B cell (primary cell): ENCODE measurements around the gene WNT9A. TPM values are rescaled to one million over a fixed set of nuclear protein-coding genes. Genes with fewer than 3 reads are reported as not detected.

Experiments used
- ATAC-seq: fragments of 200-7000 bp; cut with Tn5 transposase; one replicate; pipeline ENCODE4 v1.10.0; 2021; ENCODE audit warnings: low read depth, mild to moderate bottlenecking, moderate number of reproducible peaks, moderate library complexity
- CTCF ChIA-PET: fragments of 350-600 bp; sonication (Branson Sonifier 250); formaldehyde crosslinking; loops from one replicate; lab custom pipeline; 2021; ENCODE audit warnings: antibody characterized with exemption, inconsistent platforms; lab: Charles Lee
- POLR2A ChIA-PET: fragments of 350-600 bp; sonication (Branson Sonifier 250); formaldehyde crosslinking; loops from one replicate; lab custom pipeline; 2021; ENCODE audit warnings: antibody characterized with exemption; lab: Charles Lee
- DNase-seq: peaks from one replicate; pipeline ENCODE4 v3.0.0; 2013
- H2AFZ ChIP-seq: 2 replicates; pipeline ENCODE4 v1.6.1; 2012; ENCODE audit warnings: mild to moderate bottlenecking, low read depth, low read length; ENCODE audit not compliant: insufficient read depth, poor library complexity, severe bottlenecking
- H3K27ac ChIP-seq, 2 donors: 1 replicate in 1 of 2; 2 replicates in 1 of 2; pipeline ENCODE4 v1.5.1; 2012 to 2013; ENCODE audit warnings: low read length in 2 of 2, mild to moderate bottlenecking in 2 of 2, moderate library complexity in 1 of 2
- H3K27me3 ChIP-seq, 4 experiments: fragments of 200-600 bp in 1 of 4; sonication (generic) in 1 of 4; replicated peaks in 1 of 4; 1 replicate in 2 of 4; 2 replicates in 2 of 4; pipeline versions ENCODE4 v1.6.1 to v1.7.0; 2013 to 2016; ENCODE audit warnings: low read length in 3 of 4, mild to moderate bottlenecking in 2 of 4, mixed read lengths in 1 of 4, moderate library complexity in 1 of 4; ENCODE audit not compliant: insufficient read depth in 4 of 4, control insufficient read depth in 3 of 4; ENCODE audit errors: control extremely low read depth in 1 of 4
- H3K36me3 ChIP-seq, 2 experiments: replicated peaks in 1 of 2; 1 replicate in 1 of 2; 2 replicates in 1 of 2; pipeline versions ENCODE4 v1.6.1 to v1.7.1; 2013; ENCODE audit warnings: low read length in 1 of 2; ENCODE audit not compliant: insufficient read depth in 2 of 2, control insufficient read depth in 1 of 2; ENCODE audit errors: control extremely low read depth in 1 of 2, extremely low read depth in 1 of 2
- H3K4me1 ChIP-seq, 2 donors: fragments of 200-600 bp in 1 of 2; sonication (generic) in 1 of 2; 1 replicate in 1 of 2; 2 replicates in 1 of 2; pipeline versions ENCODE4 v1.5.1 to v1.6.1; 2013 to 2017; ENCODE audit warnings: low read length in 2 of 2; ENCODE audit not compliant: control insufficient read depth in 2 of 2, insufficient read depth in 2 of 2
- H3K4me2 ChIP-seq: replicated peaks from 2 replicates; pipeline ENCODE3; 2012; ENCODE audit warnings: mild to moderate bottlenecking, low read depth, low read length; ENCODE audit not compliant: poor library complexity, severe bottlenecking
- H3K4me3 ChIP-seq, 5 experiments: fragments of 200-600 bp in 1 of 5; sonication (generic) in 1 of 5; 1 replicate in 3 of 5; 2 replicates in 2 of 5; pipeline versions ENCODE4 v1.5.1 to v1.7.0; 2011 to 2016; ENCODE audit warnings: low read length in 4 of 5, mild to moderate bottlenecking in 4 of 5, low read depth in 2 of 5, control low read depth in 1 of 5, moderate library complexity in 1 of 5; ENCODE audit not compliant: insufficient read depth in 1 of 5; ENCODE audit errors: control extremely low read depth in 1 of 5, extremely low read depth in 1 of 5
- H3K79me2 ChIP-seq: fragments of 200-600 bp; sonication (generic); one replicate; pipeline ENCODE4 v1.6.0; 2016; ENCODE audit warnings: low read length; ENCODE audit not compliant: control insufficient read depth, insufficient read depth
- H3K9ac ChIP-seq: fragments of 200-600 bp; sonication (generic); 2 replicates; pipeline ENCODE4 v1.6.1; 2017; ENCODE audit warnings: mild to moderate bottlenecking, low read length, moderate library complexity
- H3K9me3 ChIP-seq, 3 donors: one replicate each; pipeline versions ENCODE4 v1.6.1 to v1.7.1; 2013; ENCODE audit warnings: low read length in 2 of 3; ENCODE audit not compliant: control insufficient read depth in 2 of 3, insufficient read depth in 1 of 3; ENCODE audit errors: control extremely low read depth in 1 of 3
- H4K20me1 ChIP-seq: 2 replicates; pipeline ENCODE4 v1.6.0; 2012; ENCODE audit warnings: mild to moderate bottlenecking, low read length; ENCODE audit not compliant: insufficient read depth, control insufficient read depth, poor library complexity, severe bottlenecking
- H3K27ac Mint-ChIP-seq: one replicate; pipeline ENCODE4 v1.8.0; 2021; ENCODE audit warnings: mixed read lengths
- H3K27me3 Mint-ChIP-seq: one replicate; pipeline ENCODE4 v1.8.0; 2021; ENCODE audit warnings: mixed read lengths
- H3K4me1 Mint-ChIP-seq: one replicate; pipeline ENCODE4 v1.8.0; 2021; ENCODE audit warnings: mixed read lengths
- H3K4me3 Mint-ChIP-seq: one replicate; pipeline ENCODE4 v1.8.0; 2021; ENCODE audit warnings: mixed read lengths
- H3K9me3 Mint-ChIP-seq: one replicate; pipeline ENCODE4 v1.8.0; 2022; ENCODE audit warnings: mixed read lengths; ENCODE audit not compliant: insufficient read depth
- EZH2 ChIP-seq: IDR thresholded peaks from 2 replicates; pipeline ENCODE4 v1.6.1; 2012; ENCODE audit warnings: borderline replicate concordance, low read depth, mild to moderate bottlenecking, moderate library complexity, low read length; ENCODE audit not compliant: insufficient read depth, poor library complexity, severe bottlenecking
- WGBS: methylation state at CpG from one replicate; pipeline ENCODE4 v1.1.5; 2013; ENCODE audit warnings: missing lambda C conversion rate; ENCODE audit not compliant: insufficient coverage; 5-methylcytosine and 5-hydroxymethylcytosine counted together
- intact Hi-C: fragments of 100-400 bp; cut with micrococcal nuclease; formaldehyde crosslinking; loops from one replicate; pipeline ENCODE4 v1.10.0; 2022
- polyA plus RNA-seq: library from polyadenylated mRNA; depleted of rRNA; stranded (reverse); fragments of >200 nt; gene quantifications from 2 replicates; pipeline ENCODE4 v1.2.3, GENCODE V29; 2012
- total RNA-seq, 2 donors: library from RNA; stranded (reverse); fragments of 120-200 nt in 1 of 2; gene quantifications; 1 replicate in 1 of 2; 2 replicates in 1 of 2; pipeline versions ENCODE4 v1.2.3 to v1.2.4, GENCODE V29; 2013 to 2022
- TF ChIP-seq, protein P1 (sequence below): fragments of 200-600 bp; IDR thresholded peaks from one replicate; pipeline ENCODE4 v1.8.0; 2022; ENCODE audit warnings: antibody characterized with exemption, mild to moderate bottlenecking

WNT9A gene
- total and polyA plus RNA-seq, 2 donors (not counting 1 experiment from before 2014, with no cell fraction given) = 0.04 TPM; not detected in 1

- no peak for DNase-seq
- ATAC-seq = no peak
Measured at GRCh38 chr1:227948493-227949260, 945 bp upstream of the WNT9A start.

GRCh38 chr1:227947386-227947675 is 401 bp downstream of the WNT9A start:
- Histone ChIP-seq H3K79me2 (no peaks in the 10 kb centered on the region), H3K4me3 (peak overlapping the region in 3 of 5 experiments; percentile 11 to 33 (median 19)), H3K36me3 (no peaks in the 10 kb centered on the region), H2AFZ (peak overlapping the region; percentile 49), H3K27me3 (peaks cover 0 to 37% (median 8%) of the 10 kb centered on the region in 4 experiments), H3K4me2 (peak overlapping the region; percentile 68), H3K27ac (no peak overlapping the region), H3K9ac (peak overlapping the region; percentile 19), H3K9me3 (no peaks in the 10 kb centered on the region), H3K4me1 (peaks cover 15 to 21% of the 10 kb centered on the region in 2 donors), H4K20me1 (no peaks in the 10 kb centered on the region)
- peaks cover 27% of the 10 kb centered on the region for H3K27me3 Mint-ChIP-seq
- no peak overlapping the region for H3K27ac Mint-ChIP-seq
- CTCF ChIA-PET = no interaction called here
- no peaks in the 10 kb centered on the region for H3K9me3 Mint-ChIP-seq
- H3K4me1 Mint-ChIP-seq = peaks cover 12% of the 10 kb centered on the region
- intact Hi-C loops = no loop called here
- peak overlapping the region; percentile 71 for H3K4me3 Mint-ChIP-seq
- under 1% methylated on average over 36 of the region's 36 CpGs for WGBS
- ATAC-seq = no peak
- TF ChIP-seq EZH2 = no peak
- TF ChIP-seq, protein P1, sequence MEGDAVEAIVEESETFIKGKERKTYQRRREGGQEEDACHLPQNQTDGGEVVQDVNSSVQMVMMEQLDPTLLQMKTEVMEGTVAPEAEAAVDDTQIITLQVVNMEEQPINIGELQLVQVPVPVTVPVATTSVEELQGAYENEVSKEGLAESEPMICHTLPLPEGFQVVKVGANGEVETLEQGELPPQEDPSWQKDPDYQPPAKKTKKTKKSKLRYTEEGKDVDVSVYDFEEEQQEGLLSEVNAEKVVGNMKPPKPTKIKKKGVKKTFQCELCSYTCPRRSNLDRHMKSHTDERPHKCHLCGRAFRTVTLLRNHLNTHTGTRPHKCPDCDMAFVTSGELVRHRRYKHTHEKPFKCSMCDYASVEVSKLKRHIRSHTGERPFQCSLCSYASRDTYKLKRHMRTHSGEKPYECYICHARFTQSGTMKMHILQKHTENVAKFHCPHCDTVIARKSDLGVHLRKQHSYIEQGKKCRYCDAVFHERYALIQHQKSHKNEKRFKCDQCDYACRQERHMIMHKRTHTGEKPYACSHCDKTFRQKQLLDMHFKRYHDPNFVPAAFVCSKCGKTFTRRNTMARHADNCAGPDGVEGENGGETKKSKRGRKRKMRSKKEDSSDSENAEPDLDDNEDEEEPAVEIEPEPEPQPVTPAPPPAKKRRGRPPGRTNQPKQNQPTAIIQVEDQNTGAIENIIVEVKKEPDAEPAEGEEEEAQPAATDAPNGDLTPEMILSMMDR = no peak
- DNase-seq = peak; percentile 17
- POLR2A ChIA-PET = no interaction called here

More at GRCh38 chr1:227948493-227949260, 945 bp upstream of the WNT9A start:
- no peak for TF ChIP-seq EZH2
- TF ChIP-seq, protein P1 = no peak
- POLR2A ChIA-PET = no interaction called here
- Mint-ChIP-seq H3K4me3 (peak overlapping the region; percentile 59), H3K27me3 (peaks cover 34% of the 10 kb centered on the region), H3K9me3 (no peaks in the 10 kb centered on the region), H3K27ac (no peak overlapping the region), H3K4me1 (peaks cover 12% of the 10 kb centered on the region)
- Histone ChIP-seq H3K27me3 (peaks cover 0 to 38% (median 8%) of the 10 kb centered on the region in 4 experiments), H3K4me3 (no peak overlapping the region), H3K36me3 (no peaks in the 10 kb centered on the region), H4K20me1 (no peaks in the 10 kb centered on the region), H3K9ac (no peak overlapping the region), H3K4me1 (peaks cover 15 to 21% of the 10 kb centered on the region in 2 donors), H3K9me3 (no peaks in the 10 kb centered on the region), H3K27ac (no peak overlapping the region), H3K4me2 (peak overlapping the region; percentile 68), H2AFZ (peak overlapping the region; percentile 22), H3K79me2 (no peaks in the 10 kb centered on the region)
- CTCF ChIA-PET = no interaction called here
- WGBS = 34% methylated on average over 25 of the region's 25 CpGs
- intact Hi-C loops = no loop called here
